ENCODE results near the gene SYNPO2. TPM values are rescaled to one million over a fixed set of nuclear protein-coding genes. Genes with fewer than 3 reads are reported as not detected.

SYNPO2 gene
- polyA plus RNA-seq, 1 donor (not counting 4 experiments of a cell fraction or from before 2014, with no cell fraction given): 0.34 TPM

- H3K4me2 ChIP-seq (ENCODE audit: control insufficient read depth, extremely low read depth, insufficient read depth, low read depth, low read length): no peak overlapping the region
- dilution Hi-C loops (cut with MboI; ENCODE audit: extremely low pct_ligation_motif_present, low sequenced_read_pairs): no loop called here
- H3K27ac ChIP-seq (ENCODE audit: control insufficient read depth, insufficient read depth, low read length): no peak overlapping the region
Observed at GRCh38 chr4:119087121-119087520, 198.5 kb downstream of the SYNPO2 start.

GRCh38 chr4:119087656-119088055 is 199.0 kb downstream of the SYNPO2 start:
- H3K9me3 ChIP-seq (ENCODE audit: control insufficient read depth, low read depth, low read length): no peaks in the 10 kb centered on the region
- DNase-seq (ENCODE audit: low read depth, low spot score): no peak
- no peaks in the 10 kb centered on the region for H3K27me3 ChIP-seq (ENCODE audit: control insufficient read depth, extremely low read depth, insufficient read depth, low read length)
- H3K36me3 ChIP-seq (ENCODE audit: control insufficient read depth in 2 of 2, extremely low read depth in 1 of 2, insufficient read depth in 2 of 2, low read length in 2 of 2): no peaks in the 10 kb centered on the region
- FAIRE-seq: no peak
- no peak overlapping the region for H3K4me3 ChIP-seq (ENCODE audit: control insufficient read depth in 2 of 3, extremely low read depth in 1 of 3, insufficient read depth in 2 of 3, low read depth in 1 of 3, low read length in 3 of 3)
- dilution Hi-C loops (cut with MboI; ENCODE audit: extremely low pct_ligation_motif_present, low sequenced_read_pairs): no loop called here
- H3K9ac ChIP-seq (ENCODE audit: control insufficient read depth, extremely low read depth, insufficient read depth, low read length): no peak overlapping the region
- H2AFZ ChIP-seq (ENCODE audit: control insufficient read depth, low read length): peak overlapping the region; percentile 75
- H3K4me2 ChIP-seq (ENCODE audit: control insufficient read depth, extremely low read depth, insufficient read depth, low read depth, low read length): no peak overlapping the region
- no peaks in the 10 kb centered on the region for H3K9me1 ChIP-seq (ENCODE audit: control insufficient read depth, extremely low read depth, insufficient read depth, low read length)
- H3K27ac ChIP-seq (ENCODE audit: control insufficient read depth, insufficient read depth, low read length): no peak overlapping the region
- no peaks in the 10 kb centered on the region for H3K79me2 ChIP-seq (ENCODE audit: control insufficient read depth, insufficient read depth, low read length)
- H4K20me1 ChIP-seq (ENCODE audit: control insufficient read depth, extremely low read depth, insufficient read depth, low read length): no peaks in the 10 kb centered on the region
- no peak for TF ChIP-seq CTCF (optimal IDR thresholded peaks at IDR 0.05 in 1 of 3, IDR thresholded peaks at IDR 0.05 in 1 of 3, conservative IDR thresholded peaks at IDR 0.05 in 1 of 3; ENCODE audit: extremely low read depth in 1 of 3, insufficient read depth in 2 of 3, low read length in 3 of 3)
- peaks cover 7% of the 10 kb centered on the region for H3K4me1 ChIP-seq (ENCODE audit: control insufficient read depth, extremely low read depth, insufficient read depth, low read length)

More at GRCh38 chr4:119087121-119087520, 198.5 kb downstream of the SYNPO2 start:
- Histone ChIP-seq H3K4me3 (ENCODE audit: control insufficient read depth in 2 of 3, extremely low read depth in 1 of 3, insufficient read depth in 2 of 3, low read depth in 1 of 3, low read length in 3 of 3) (no peak overlapping the region), H3K9ac (ENCODE audit: control insufficient read depth, extremely low read depth, insufficient read depth, low read length) (no peak overlapping the region), H3K9me1 (ENCODE audit: control insufficient read depth, extremely low read depth, insufficient read depth, low read length) (no peaks in the 10 kb centered on the region), H2AFZ (ENCODE audit: control insufficient read depth, low read length) (peak overlapping the region; percentile 75), H3K79me2 (ENCODE audit: control insufficient read depth, insufficient read depth, low read length) (no peaks in the 10 kb centered on the region), H3K27me3 (ENCODE audit: control insufficient read depth, extremely low read depth, insufficient read depth, low read length) (no peaks in the 10 kb centered on the region), H3K4me1 (ENCODE audit: control insufficient read depth, extremely low read depth, insufficient read depth, low read length) (peaks cover 7% of the 10 kb centered on the region), H3K9me3 (ENCODE audit: control insufficient read depth, low read depth, low read length) (no peaks in the 10 kb centered on the region), H4K20me1 (ENCODE audit: control insufficient read depth, extremely low read depth, insufficient read depth, low read length) (no peaks in the 10 kb centered on the region), H3K36me3 (ENCODE audit: control insufficient read depth in 2 of 2, extremely low read depth in 1 of 2, insufficient read depth in 2 of 2, low read length in 2 of 2) (no peaks in the 10 kb centered on the region)
- TF ChIP-seq CTCF (optimal IDR thresholded peaks at IDR 0.05 in 1 of 3, IDR thresholded peaks at IDR 0.05 in 1 of 3, conservative IDR thresholded peaks at IDR 0.05 in 1 of 3; ENCODE audit: extremely low read depth in 1 of 3, insufficient read depth in 2 of 3, low read length in 3 of 3) (peak in 1 of 3 experiments; percentile 13), EZH2 (IDR thresholded peaks at IDR 0.05; ENCODE audit: low read length) (no peak)
- FAIRE-seq (peak; percentile 5), DNase-seq (ENCODE audit: low read depth, low spot score) (no peak)
